ENCODE results near the gene ARHGAP26. TPM values are rescaled to one million over a fixed set of nuclear protein-coding genes. Genes with fewer than 3 reads are reported as not detected.

Gene ARHGAP26
- total and polyA plus RNA-seq, 2 of the 4 experiments (the other 2 are of a cell fraction): 0.54 to 0.56 TPM

GRCh38 chr5:143119291-143119769 lies 349.2 kb downstream of the ARHGAP26 start:
- no peak overlapping the region for H3K4me2 ChIP-seq (ENCODE audit: low read depth, low read length)
- H3K36me3 ChIP-seq (ENCODE audit: control insufficient read depth, insufficient read depth, low read length): no peaks in the 10 kb centered on the region
- dilution Hi-C loops (cut with HindIII; ENCODE audit: low sequenced_read_pairs, unreplicated experiment) (no loop called here), intact Hi-C loops (cut with micrococcal nuclease) (no loop called here), in situ Hi-C loops (cut with MboI; ENCODE audit: low sequenced_read_pairs) (no loop called here)
- H4K5ac ChIP-seq (ENCODE audit: low read depth, low read length): no peak overlapping the region
- POLR2A ChIA-PET (ENCODE audit: unreplicated experiment): no interaction called here
- H3K27me3 ChIP-seq (ENCODE audit: control insufficient read depth, insufficient read depth, low read length): no peaks in the 10 kb centered on the region
- no peak overlapping the region for H3K23ac ChIP-seq (ENCODE audit: low read depth, low read length)
- no peak overlapping the region for H2BK15ac ChIP-seq (ENCODE audit: low read depth, low read length)
- no peak for TF ChIP-seq FOS (IDR thresholded peaks at IDR 0.05; ENCODE audit: low read depth, low read length)
- TF ChIP-seq RCOR1 (IDR thresholded peaks at IDR 0.05; ENCODE audit: insufficient replicate concordance, low read length): no peak
- TF ChIP-seq CTCF (conservative IDR thresholded peaks at IDR 0.05; ENCODE audit: low read depth, low read length): no peak
- TF ChIP-seq RFX5 (IDR thresholded peaks at IDR 0.05; ENCODE audit: low read depth, low read length): no peak
- no peak for TF ChIP-seq MXI1 (IDR thresholded peaks at IDR 0.05; ENCODE audit: borderline replicate concordance, low read depth, low read length)
- TF ChIP-seq CHD1 (IDR thresholded peaks at IDR 0.05; ENCODE audit: low read depth, low read length): no peak
- no peak for TF ChIP-seq BHLHE40 (IDR thresholded peaks at IDR 0.05; ENCODE audit: low read depth, low read length)
- no peak for TF ChIP-seq MAFK (IDR thresholded peaks at IDR 0.05; ENCODE audit: low read depth, low read length)
- no peak for TF ChIP-seq POLR2A (IDR thresholded peaks at IDR 0.05; ENCODE audit: low read depth, low read length)
- no peak for TF ChIP-seq NFE2L2 (IDR thresholded peaks at IDR 0.05; ENCODE audit: low read depth, low read length)
- no peak for TF ChIP-seq RAD21 (IDR thresholded peaks at IDR 0.05; ENCODE audit: low read length)
- TF ChIP-seq ELK1 (IDR thresholded peaks at IDR 0.05; ENCODE audit: borderline replicate concordance, low read depth, low read length): no peak
- TF ChIP-seq USF2 (IDR thresholded peaks at IDR 0.05; ENCODE audit: low read depth, low read length): no peak
- TF ChIP-seq SMC3 (IDR thresholded peaks at IDR 0.05; ENCODE audit: low read depth, low read length): no peak
- no peak for TF ChIP-seq MAZ (IDR thresholded peaks at IDR 0.05; ENCODE audit: borderline replicate concordance, low read depth, low read length)
- H3K18ac ChIP-seq (ENCODE audit: low read depth, low read length): no peak overlapping the region
- ATAC-seq (ENCODE audit: low read depth) (peak; percentile 21; the same call in 1 of the 2 replicates), DNase-seq (peak; percentile 35)
- H3K9me3 ChIP-seq (ENCODE audit: control insufficient read depth, insufficient read depth, low read length): no peaks in the 10 kb centered on the region
- BruUV-seq (replicated peaks): no TSS peak
- no peak overlapping the region for H3K9ac ChIP-seq (ENCODE audit: low read depth, low read length)
- WGBS, 2 experiments (ENCODE audit: extremely low coverage in 2 of 2, insufficient read length in 1 of 2): no CpG with 5 or more reads among the region's 2 CpGs
- H2AK9ac ChIP-seq (replicated peaks; ENCODE audit: low read depth, low read length, poor library complexity): no peak overlapping the region
- no peak overlapping the region for H3K4me3 ChIP-seq (ENCODE audit: insufficient read depth, low read depth, low read length)
- no peaks in the 10 kb centered on the region for H3K79me1 ChIP-seq (ENCODE audit: low read depth in 1 of 2, low read length in 2 of 2)
- no peaks in the 10 kb centered on the region for H3K4me1 ChIP-seq (ENCODE audit: control insufficient read depth, insufficient read depth, low read length)
- H3K4ac ChIP-seq (ENCODE audit: low read depth, low read length): no peak overlapping the region
- H2BK120ac ChIP-seq (ENCODE audit: low read depth, low read length): no peak overlapping the region
- H2BK20ac ChIP-seq (ENCODE audit: low read depth, low read length): no peak overlapping the region
- no peaks in the 10 kb centered on the region; the same call in 1 of the 2 replicates for H3K9me1 ChIP-seq (ENCODE audit: insufficient read depth, low read length)
- CTCF ChIA-PET: interaction anchor here (0.7 kb wide), 1 partner anchor 9 kb away, joined by 3 read pairs; no protein-coding TSS in a partner anchor
- no peak overlapping the region for H4K91ac ChIP-seq (ENCODE audit: insufficient read depth, low read depth, low read length)
- no peak overlapping the region for H3K14ac ChIP-seq (replicated peaks; ENCODE audit: low read depth, low read length)
- no peak overlapping the region for H4K8ac ChIP-seq (ENCODE audit: low read depth in 2 of 2, low read length in 2 of 2)
- H2AFZ ChIP-seq (replicated peaks; ENCODE audit: low read length, poor library complexity): no peak overlapping the region
- no peak overlapping the region for H3K56ac ChIP-seq (ENCODE audit: extremely low read depth, insufficient read depth, low read length)
- no peak overlapping the region for H2BK5ac ChIP-seq (ENCODE audit: low read depth, low read length, poor library complexity, severe bottlenecking)
- no peaks in the 10 kb centered on the region for H4K20me1 ChIP-seq (ENCODE audit: insufficient read depth, low read length)
- no peak overlapping the region for H3K27ac ChIP-seq (ENCODE audit: insufficient read depth, low read length)
- H2AK5ac ChIP-seq (ENCODE audit: low read depth, low read length): no peak overlapping the region
